ENCODE measurements around the gene FOXI1. TPM values are rescaled to one million over a fixed set of nuclear protein-coding genes. Genes with fewer than 3 reads are reported as not detected.
A peak's percentile ranks its signal among the peaks of the same experiment; 100 is the strongest.

The FOXI1 gene
- polyA plus RNA-seq, 4 donors, result 0.11 to 8.9 (median 5.8) TPM

- DNase-seq (ENCODE audit: low read depth in 4 of 4, low spot score in 3 of 4), result no peak
Measured at GRCh38 chr5:170147753-170148264, 42.1 kb downstream of the FOXI1 start.

- DNase-seq (ENCODE audit: low read depth in 4 of 4, low spot score in 3 of 4), result no peak
Measured at GRCh38 chr5:170148430-170149205, 42.9 kb downstream of the FOXI1 start.

GRCh38 chr5:170149206-170149515 is 43.5 kb downstream of the FOXI1 start:
- no peak for DNase-seq (ENCODE audit: low read depth in 4 of 4, low spot score in 3 of 4)

DNA sequence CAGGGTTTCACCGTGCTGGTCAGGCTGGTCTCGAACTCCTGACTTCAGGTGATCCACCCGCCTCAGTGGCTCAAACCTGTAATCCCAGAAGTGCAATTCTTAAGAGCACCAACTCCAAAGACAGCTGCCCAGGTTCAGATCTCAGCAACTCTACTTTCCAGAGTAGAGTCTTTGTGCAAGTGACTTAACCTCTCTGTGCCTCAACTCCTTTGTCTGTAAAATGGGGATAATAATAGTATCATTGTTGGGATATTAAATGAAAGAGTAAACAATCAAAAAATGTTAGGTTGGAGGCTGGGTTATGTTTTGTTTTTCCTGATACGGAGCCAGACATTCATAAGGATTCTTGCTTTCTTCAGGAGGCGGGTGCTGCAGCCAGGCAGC is 45.0 kb downstream of the FOXI1 start:
- no peak for DNase-seq (ENCODE audit: low read depth in 4 of 4, low spot score in 3 of 4)

DNA sequence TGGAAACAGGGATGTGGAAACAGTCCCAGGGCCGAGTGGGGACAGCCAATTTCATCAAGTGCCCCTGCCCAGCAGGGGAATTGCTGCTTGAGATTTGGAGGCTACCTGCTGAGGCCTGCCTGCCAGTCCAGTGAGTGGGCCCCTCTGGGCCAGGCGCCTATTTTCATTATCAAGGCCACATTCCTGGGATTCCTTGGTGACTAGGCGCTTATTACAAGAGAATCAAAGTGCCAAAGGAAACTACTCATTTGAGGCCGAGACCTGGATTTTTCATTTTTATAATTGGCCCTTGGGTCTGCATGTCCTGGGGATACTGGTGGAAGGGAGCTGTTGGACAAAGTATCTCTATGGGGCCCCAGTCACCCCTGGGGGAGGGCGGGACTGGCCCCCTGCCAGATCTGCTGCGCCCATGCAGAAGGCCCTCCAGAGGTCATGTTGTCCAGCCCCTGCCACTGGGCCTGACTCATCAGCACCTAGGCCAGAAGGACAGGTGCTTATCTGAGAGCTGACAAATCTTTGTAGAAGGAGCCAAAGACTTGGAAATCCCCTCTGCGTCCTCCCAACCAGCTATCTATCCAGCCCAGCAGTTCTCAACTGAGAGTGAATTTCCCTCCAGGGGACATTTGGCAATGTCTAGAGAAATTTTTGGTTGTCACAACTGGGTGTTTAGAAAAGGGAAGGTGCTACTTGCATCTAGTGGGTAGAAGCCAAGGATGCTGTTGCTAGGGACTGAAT is 45.6 kb downstream of the FOXI1 start:
- peak in 1 of 4 donors; percentile 15 for DNase-seq (ENCODE audit: low read depth in 4 of 4, low spot score in 3 of 4)

GRCh38 chr5:170152767-170153166 is 47.1 kb downstream of the FOXI1 start:
- DNase-seq (ENCODE audit: low read depth in 4 of 4, low spot score in 3 of 4), result no peak

- no peak for DNase-seq (ENCODE audit: low read depth in 4 of 4, low spot score in 3 of 4)
Measured at GRCh38 chr5:170154297-170154696, 48.6 kb downstream of the FOXI1 start.

GRCh38 chr5:170154744-170155143 is 49.0 kb downstream of the FOXI1 start:
- DNase-seq (ENCODE audit: low read depth in 4 of 4, low spot score in 3 of 4), result no peak

- no peak for DNase-seq (ENCODE audit: low read depth in 4 of 4, low spot score in 3 of 4)
Measured at GRCh38 chr5:170155771-170156170, 50.1 kb downstream of the FOXI1 start.

DNA sequence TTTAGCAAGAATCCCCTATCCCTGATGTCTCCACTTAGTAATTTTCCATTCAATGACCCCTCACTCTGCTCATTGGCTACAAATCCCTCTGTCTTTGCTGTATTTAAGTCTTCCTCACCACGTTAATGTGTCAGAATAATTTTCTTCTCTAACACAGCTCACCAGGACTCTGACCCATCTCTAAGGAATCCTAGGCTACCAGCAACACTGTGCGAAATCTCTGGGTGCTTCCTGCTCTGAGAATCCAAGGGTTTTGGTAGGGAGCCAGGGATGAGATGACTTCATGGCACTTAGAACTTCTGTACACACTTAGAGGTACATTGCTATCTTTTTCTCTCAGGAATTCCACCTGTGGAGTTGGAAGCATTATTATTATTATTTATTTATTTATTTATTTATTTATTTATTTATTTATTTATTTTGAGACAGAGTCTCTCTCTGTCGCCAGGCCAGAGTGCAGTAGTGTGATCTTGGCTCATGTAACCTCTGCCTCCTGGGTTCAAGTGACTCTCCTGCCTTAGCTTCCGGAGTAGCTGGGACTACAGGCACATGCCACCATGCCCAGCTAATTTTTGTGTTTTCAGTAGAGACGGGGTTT is 53.5 kb downstream of the FOXI1 start:
- DNase-seq (ENCODE audit: low read depth in 4 of 4, low spot score in 3 of 4), result no peak

Other genes starting within 250 kb of the FOXI1 start
- 1 to 10 TPM; 1.6 to 4.7 (median 2.2) TPM for gene INSYN2B, start 125.4 kb upstream of the FOXI1 start, polyA plus RNA-seq (ENCODE audit: insufficient read length in 4 of 4)
- under 1 TPM in 2 of 4 donors, not detected in 2; 0.30 to 0.59 TPM for gene C5orf58, start 127.1 kb downstream of the FOXI1 start, polyA plus RNA-seq (ENCODE audit: insufficient read length in 4 of 4)
- 1 to 10 TPM; 2.8 to 7.4 (median 3.4) TPM for gene LCP2, start 191.9 kb downstream of the FOXI1 start, polyA plus RNA-seq (ENCODE audit: insufficient read length in 4 of 4)

Measured in left renal pelvis (tissue), 4 donors.